Measurements from ENCODE around the gene KCNMA1.
A peak's percentile ranks its signal among the peaks of the same experiment; 100 is the strongest.

The KCNMA1 gene

GRCh38 chr10:77433546-77433945 lies 204.1 kb downstream of the KCNMA1 start:
- DNase-seq (ENCODE audit: extremely low read depth, low read depth) = no peak
- no peak for TF ChIP-seq CTCF (IDR thresholded peaks at IDR 0.05; ENCODE audit: low read depth, low read length)

- no peak for TF ChIP-seq CTCF (IDR thresholded peaks at IDR 0.05; ENCODE audit: low read depth, low read length)
- no peak for DNase-seq (ENCODE audit: extremely low read depth, low read depth)
These were observed 205.4 kb downstream of the KCNMA1 start for GRCh38 chr10:77431980-77432797.

GRCh38 chr10:77431209-77431611 lies 206.4 kb downstream of the KCNMA1 start:
- TF ChIP-seq CTCF (IDR thresholded peaks at IDR 0.05; ENCODE audit: low read depth, low read length) = no peak
- DNase-seq (ENCODE audit: extremely low read depth, low read depth) = no peak

- TF ChIP-seq CTCF (IDR thresholded peaks at IDR 0.05; ENCODE audit: low read depth, low read length) = no peak
- DNase-seq (ENCODE audit: extremely low read depth, low read depth) = no peak
These were observed 207.1 kb downstream of the KCNMA1 start for GRCh38 chr10:77430530-77430929.

- TF ChIP-seq CTCF (IDR thresholded peaks at IDR 0.05; ENCODE audit: low read depth, low read length) = peak; percentile 85
These were observed 208.8 kb downstream of the KCNMA1 start for GRCh38 chr10:77428691-77429395.

GRCh38 chr10:77424257-77424656 lies 213.4 kb downstream of the KCNMA1 start:
- TF ChIP-seq CTCF (IDR thresholded peaks at IDR 0.05; ENCODE audit: low read depth, low read length) = no peak
- DNase-seq (ENCODE audit: extremely low read depth, low read depth) = no peak

More at GRCh38 chr10:77428691-77429395, 208.8 kb downstream of the KCNMA1 start:
- DNase-seq (ENCODE audit: extremely low read depth, low read depth) = peak; percentile 58

Data from AG09319 (cell line).